Smooth muscle cell (in vitro differentiated cells): ENCODE results near the gene PLEKHM2. TPM values are rescaled to one million over a fixed set of nuclear protein-coding genes. Genes with fewer than 3 reads are reported as not detected.

Experiments used
- DNase-seq: peaks from one replicate; lab custom pipeline; 2025; ENCODE audit not compliant: unreplicated experiment; lab: John Stamatoyannopoulos, UW
- H2AFZ ChIP-seq: fragments of 200-600 bp; sonication (generic); 2 replicates; pipeline ENCODE4 v1.6.0; 2016; ENCODE audit warnings: antibody characterized with exemption, low read depth, mild to moderate bottlenecking
- H3F3A ChIP-seq: fragments of 200-600 bp; sonication (generic); 2 replicates; pipeline ENCODE4 v1.6.0; 2017; ENCODE audit warnings: antibody characterized with exemption, low read depth
- H3K27ac ChIP-seq: fragments of 200-600 bp; sonication (generic); 2 replicates; pipeline ENCODE4 v1.5.1; 2016; ENCODE audit warnings: low read depth, mild to moderate bottlenecking
- H3K27me3 ChIP-seq: fragments of 200-600 bp; sonication (generic); 2 replicates; pipeline ENCODE4 v1.6.1; 2016; ENCODE audit warnings: low read depth, mild to moderate bottlenecking
- H3K36me3 ChIP-seq: fragments of 200-600 bp; sonication (generic); 2 replicates; pipeline ENCODE4 v1.5.1; 2016; ENCODE audit warnings: low read depth
- H3K4me1 ChIP-seq: fragments of 200-600 bp; sonication (generic); 2 replicates; pipeline ENCODE4 v1.5.1; 2016; ENCODE audit warnings: low read depth
- H3K4me2 ChIP-seq: fragments of 200-600 bp; sonication (generic); 2 replicates; pipeline ENCODE4 v1.6.0; 2016; ENCODE audit warnings: mild to moderate bottlenecking
- H3K4me3 ChIP-seq: fragments of 200-600 bp; sonication (generic); 2 replicates; pipeline ENCODE4 v1.5.1; 2016; ENCODE audit warnings: mild to moderate bottlenecking
- H3K79me2 ChIP-seq: fragments of 200-600 bp; sonication (generic); 2 replicates; pipeline ENCODE4 v1.6.0; 2016; ENCODE audit warnings: low read depth, mild to moderate bottlenecking
- H3K9ac ChIP-seq: fragments of 200-600 bp; sonication (generic); 2 replicates; pipeline ENCODE4 v1.6.0; 2016; ENCODE audit warnings: low read depth
- H3K9me3 ChIP-seq: fragments of 200-600 bp; sonication (generic); replicated peaks from 2 replicates; pipeline ENCODE4 v1.5.1; 2016; ENCODE audit warnings: low read depth
- H4K20me1 ChIP-seq: fragments of 200-600 bp; sonication (generic); 2 replicates; pipeline ENCODE4 v1.6.0; 2016; ENCODE audit warnings: low read depth
- CTCF ChIP-seq: fragments of 200-600 bp; sonication (generic); IDR thresholded peaks from 2 replicates; pipeline ENCODE4 v1.5.1; 2017; ENCODE audit warnings: borderline replicate concordance, mild to moderate bottlenecking, antibody characterized with exemption; ENCODE audit not compliant: insufficient read depth, poor library complexity, severe bottlenecking
- WGBS: methylation state at CpG from one replicate; pipeline ENCODE4 v1.1.7; 2016; ENCODE audit warnings: low lambda C conversion rate; 5-methylcytosine and 5-hydroxymethylcytosine counted together
- polyA plus RNA-seq: library from polyadenylated mRNA; unstranded; fragments of >200 nt; fragmentation: Nextera tagmentation; extraction: Ambion mirVana; gene quantifications from 2 replicates; pipeline ENCODE4 v1.2.1, GENCODE V29; 2016
- total RNA-seq: library from RNA; depleted of rRNA; stranded (reverse); fragments of >200 nt; gene quantifications from 2 replicates; pipeline ENCODE4 v1.2.3, GENCODE V29; 2014

PLEKHM2 gene
- total and polyA plus RNA-seq, 2 experiments from 2014 or later, result 26.5 to 39.6 TPM

- Histone ChIP-seq H3K79me2 (peaks cover 20% of the 10 kb centered on the region), H3K9me3 (no peaks in the 10 kb centered on the region), H2AFZ (no peak overlapping the region), H3K4me2 (no peak overlapping the region), H3K27ac (no peak overlapping the region), H4K20me1 (peaks cover 42% of the 10 kb centered on the region), H3K4me3 (no peak overlapping the region), H3K4me1 (no peaks in the 10 kb centered on the region), H3K9ac (no peak overlapping the region), H3K27me3 (no peaks in the 10 kb centered on the region), H3K36me3 (no peaks in the 10 kb centered on the region), H3F3A (no peaks in the 10 kb centered on the region)
- DNase-seq, result no peak
- WGBS, result 98% methylated on average over 6 of the region's 8 CpGs
- no peak for TF ChIP-seq CTCF
These were observed 34.1 kb downstream of the PLEKHM2 start for GRCh38 chr1:15718199-15718601.

GRCh38 chr1:15719381-15720120, 35.4 kb downstream of the PLEKHM2 start:
- DNase-seq, result no peak
- Histone ChIP-seq H3K4me1 (no peaks in the 10 kb centered on the region), H3K27ac (no peak overlapping the region), H3K27me3 (no peaks in the 10 kb centered on the region), H3K4me2 (no peak overlapping the region), H3K9ac (no peak overlapping the region), H2AFZ (no peak overlapping the region), H3F3A (no peaks in the 10 kb centered on the region), H3K36me3 (no peaks in the 10 kb centered on the region), H4K20me1 (peaks cover 28% of the 10 kb centered on the region), H3K9me3 (no peaks in the 10 kb centered on the region), H3K4me3 (no peak overlapping the region), H3K79me2 (peaks cover 14% of the 10 kb centered on the region)
- no peak for TF ChIP-seq CTCF
- 77% methylated on average over 12 of the region's 12 CpGs for WGBS

- Histone ChIP-seq H3K9ac (no peak overlapping the region), H3K4me1 (no peaks in the 10 kb centered on the region), H3K27me3 (no peaks in the 10 kb centered on the region), H3K79me2 (peaks cover under 1% of the 10 kb centered on the region), H2AFZ (no peak overlapping the region), H3K9me3 (no peaks in the 10 kb centered on the region), H3K27ac (no peak overlapping the region), H3K4me2 (no peak overlapping the region), H3F3A (no peaks in the 10 kb centered on the region), H3K4me3 (no peak overlapping the region), H3K36me3 (no peaks in the 10 kb centered on the region), H4K20me1 (peaks cover 15% of the 10 kb centered on the region)
- no peak for DNase-seq
- no peak for TF ChIP-seq CTCF
- 94% methylated on average over 3 of the region's 3 CpGs for WGBS
These were observed 36.7 kb downstream of the PLEKHM2 start for GRCh38 chr1:15720861-15721260.

- Histone ChIP-seq H3K27ac (no peak overlapping the region), H2AFZ (no peak overlapping the region), H4K20me1 (peaks cover 10% of the 10 kb centered on the region), H3K9ac (no peak overlapping the region), H3F3A (no peaks in the 10 kb centered on the region), H3K9me3 (no peaks in the 10 kb centered on the region), H3K4me2 (no peak overlapping the region), H3K27me3 (no peaks in the 10 kb centered on the region), H3K79me2 (no peaks in the 10 kb centered on the region), H3K4me1 (no peaks in the 10 kb centered on the region), H3K4me3 (no peak overlapping the region), H3K36me3 (no peaks in the 10 kb centered on the region)
- no peak for TF ChIP-seq CTCF
- DNase-seq, result no peak
- WGBS, result 95% methylated on average over 4 of the region's 4 CpGs
These were observed 38.3 kb downstream of the PLEKHM2 start for GRCh38 chr1:15722411-15722810.
